ENCODE measurements around the gene PCDHGB7. TPM values are rescaled to one million over a fixed set of nuclear protein-coding genes. Genes with fewer than 3 reads are reported as not detected.
"Not testable (repeated sequence)": the region's sequence is repeated elsewhere in the genome, so short reads cannot be mapped to it uniquely, and the experiment has no call there.

The PCDHGB7 gene
- 14.2 TPM for total RNA-seq

DNA sequence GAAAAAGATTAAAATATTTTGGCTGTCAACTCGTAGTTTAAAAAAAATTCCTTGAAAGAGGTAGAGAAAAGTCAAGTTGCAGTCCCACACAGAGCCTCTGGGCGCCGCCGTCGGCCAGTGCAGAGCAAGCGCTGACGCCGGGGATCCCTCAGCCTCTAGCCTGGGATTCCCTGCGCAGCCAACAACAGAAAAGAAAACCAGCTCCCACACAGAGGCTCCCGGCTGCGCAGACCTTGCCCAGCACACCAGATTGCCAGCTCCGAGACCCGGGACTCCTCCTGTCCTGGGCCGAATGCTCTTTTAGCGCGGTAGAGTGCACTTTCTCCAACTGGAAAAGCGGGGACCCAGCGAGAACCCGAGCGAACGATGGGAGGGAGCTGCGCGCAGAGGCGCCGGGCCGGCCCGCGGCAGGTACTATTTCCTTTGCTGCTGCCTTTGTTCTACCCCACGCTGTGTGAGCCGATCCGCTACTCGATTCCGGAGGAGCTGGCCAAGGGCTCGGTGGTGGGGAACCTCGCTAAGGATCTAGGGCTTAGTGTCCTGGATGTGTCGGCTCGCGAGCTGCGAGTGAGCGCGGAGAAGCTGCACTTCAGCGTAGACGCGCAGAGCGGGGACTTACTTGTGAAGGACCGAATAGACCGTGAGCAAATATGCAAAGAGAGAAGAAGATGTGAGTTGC, at the start of gene PCDHGB7:
Gene PCDHGB7, plus strand, starts transcription at position 184 of the 679 bp plus-strand sequence. Its CDS starts 183 bp downstream, at position 367.
- not testable (repeated sequence) for H3K4me1 ChIP-seq, H3K27me3 ChIP-seq, H3K36me3 ChIP-seq
- TF ChIP-seq POLR2AphosphoS5 (IDR thresholded peaks at IDR 0.05; ENCODE audit: insufficient read depth in 1 of 2, low read depth in 1 of 2): peak in 1 of 2 donors; percentile 43
- TF ChIP-seq, protein P1, sequence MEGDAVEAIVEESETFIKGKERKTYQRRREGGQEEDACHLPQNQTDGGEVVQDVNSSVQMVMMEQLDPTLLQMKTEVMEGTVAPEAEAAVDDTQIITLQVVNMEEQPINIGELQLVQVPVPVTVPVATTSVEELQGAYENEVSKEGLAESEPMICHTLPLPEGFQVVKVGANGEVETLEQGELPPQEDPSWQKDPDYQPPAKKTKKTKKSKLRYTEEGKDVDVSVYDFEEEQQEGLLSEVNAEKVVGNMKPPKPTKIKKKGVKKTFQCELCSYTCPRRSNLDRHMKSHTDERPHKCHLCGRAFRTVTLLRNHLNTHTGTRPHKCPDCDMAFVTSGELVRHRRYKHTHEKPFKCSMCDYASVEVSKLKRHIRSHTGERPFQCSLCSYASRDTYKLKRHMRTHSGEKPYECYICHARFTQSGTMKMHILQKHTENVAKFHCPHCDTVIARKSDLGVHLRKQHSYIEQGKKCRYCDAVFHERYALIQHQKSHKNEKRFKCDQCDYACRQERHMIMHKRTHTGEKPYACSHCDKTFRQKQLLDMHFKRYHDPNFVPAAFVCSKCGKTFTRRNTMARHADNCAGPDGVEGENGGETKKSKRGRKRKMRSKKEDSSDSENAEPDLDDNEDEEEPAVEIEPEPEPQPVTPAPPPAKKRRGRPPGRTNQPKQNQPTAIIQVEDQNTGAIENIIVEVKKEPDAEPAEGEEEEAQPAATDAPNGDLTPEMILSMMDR (IDR thresholded peaks at IDR 0.05): peak in 2 of 3 experiments; percentile 32 to 41
- Histone ChIP-seq H3K9me3 (peaks cover 83% of the 10 kb centered on the region), H3K4me3 (peak within 1 kb of the TSS; percentile 26 to 37), H3K27ac (peak within 1 kb of the TSS; percentile 30)
- intact Hi-C loops (cut with DNase I): loop anchor here (10.0 kb wide), 2 partner anchors 107 to 147 kb away; no protein-coding TSS in a partner anchor
- DNase-seq (ENCODE audit: extremely low spot score in 2 of 2): peak in 1 of 2 donors; percentile 75

DNA sequence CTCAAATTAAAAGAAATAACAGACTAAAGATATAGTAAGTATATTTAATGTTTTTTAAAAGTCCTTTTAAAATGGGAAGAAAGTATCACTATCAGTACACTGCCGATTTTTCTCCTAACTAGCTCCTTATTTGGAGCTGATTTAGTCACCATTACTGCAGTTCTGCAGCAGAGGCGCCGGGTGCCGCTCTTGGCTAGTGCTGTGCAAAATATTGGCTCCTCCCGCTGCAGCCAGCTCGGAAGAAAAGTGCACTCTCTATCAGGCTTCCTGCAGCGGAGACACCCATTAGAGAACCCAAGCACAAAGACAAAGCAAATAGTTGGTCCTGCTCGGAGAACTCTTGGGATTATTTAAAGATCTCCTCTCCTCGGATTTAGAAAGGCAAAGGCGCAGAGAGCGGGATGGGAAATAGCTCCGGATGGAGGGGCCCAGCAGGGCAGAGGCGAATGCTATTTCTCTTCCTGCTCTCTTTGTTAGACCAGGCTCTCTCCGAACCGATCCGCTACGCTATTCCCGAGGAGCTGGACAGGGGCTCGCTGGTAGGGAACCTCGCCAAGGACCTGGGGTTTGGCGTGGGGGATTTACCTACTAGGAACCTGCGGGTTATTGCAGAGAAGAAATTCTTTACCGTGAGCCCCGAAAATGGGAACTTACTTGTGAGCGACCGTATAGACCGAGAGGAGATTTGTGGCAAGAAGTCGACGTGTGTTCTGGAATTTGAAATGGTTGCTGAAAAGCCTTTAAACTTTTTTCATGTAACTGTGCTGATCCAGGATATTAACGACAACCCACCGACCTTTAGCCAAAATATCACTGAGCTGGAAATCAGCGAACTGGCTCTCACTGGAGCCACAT, 47.3 kb upstream of the PCDHGB7 start, which contains the start of gene PCDHGB3:
Gene PCDHGB3, plus strand, starts transcription at position 249 of the 855 bp plus-strand sequence. Its CDS starts 153 bp downstream, at position 402.
- Histone ChIP-seq H3K36me3 (peaks cover 0 to 15% of the 10 kb centered on the region in 2 donors), H3K4me1 (no peaks in the 10 kb centered on the region), H3K27ac (no peak within 1 kb of the TSS), H3K27me3 (no peaks in the 10 kb centered on the region), H3K9me3 (peaks cover 87% of the 10 kb centered on the region), H3K4me3 (peak within 1 kb of the TSS; percentile 7 to 9)
- DNase-seq (ENCODE audit: extremely low spot score in 2 of 2): no peak
- intact Hi-C loops (cut with DNase I): no loop called here
- TF ChIP-seq, protein P1 (IDR thresholded peaks at IDR 0.05): no peak
- TF ChIP-seq POLR2A (IDR thresholded peaks at IDR 0.05) (no peak), POLR2AphosphoS5 (IDR thresholded peaks at IDR 0.05; ENCODE audit: insufficient read depth in 1 of 2, low read depth in 1 of 2) (no peak)

DNA sequence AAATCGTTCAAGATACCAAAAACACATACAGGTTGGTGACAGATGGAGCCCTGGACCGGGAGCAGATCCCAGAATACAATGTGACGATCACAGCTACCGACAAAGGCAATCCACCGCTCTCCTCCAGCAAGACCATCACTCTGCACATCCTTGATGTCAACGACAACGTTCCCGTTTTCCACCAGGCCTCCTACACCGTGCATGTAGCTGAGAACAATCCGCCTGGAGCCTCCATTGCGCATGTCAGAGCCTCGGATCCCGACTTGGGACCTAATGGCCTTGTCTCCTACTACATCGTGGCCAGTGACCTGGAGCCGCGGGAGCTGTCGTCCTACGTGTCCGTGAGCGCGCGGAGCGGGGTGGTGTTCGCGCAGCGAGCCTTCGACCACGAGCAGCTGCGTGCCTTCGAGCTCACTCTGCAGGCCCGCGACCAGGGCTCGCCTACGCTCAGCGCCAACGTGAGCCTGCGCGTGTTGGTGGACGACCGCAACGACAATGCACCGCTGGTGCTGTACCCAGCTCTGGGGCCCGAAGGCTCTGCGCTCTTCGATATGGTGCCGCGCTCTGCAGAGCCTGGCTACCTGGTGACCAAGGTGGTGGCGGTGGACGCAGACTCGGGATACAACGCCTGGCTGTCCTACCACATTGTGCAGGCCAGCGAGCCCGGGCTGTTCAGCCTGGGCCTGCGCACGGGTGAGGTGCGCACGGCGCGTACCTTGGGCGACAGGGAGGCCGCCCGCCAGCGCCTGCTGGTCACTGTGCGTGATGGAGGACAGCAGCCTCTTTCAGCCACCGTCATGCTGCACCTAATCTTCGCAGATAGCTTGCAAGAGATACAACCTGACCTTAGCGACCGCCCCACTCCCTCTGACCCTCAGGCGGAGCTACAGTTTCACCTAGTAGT, 45.7 kb upstream of the PCDHGB7 start:
- H3K27ac ChIP-seq: no peak overlapping the region
- H3K36me3 ChIP-seq: peaks cover 0 to 15% of the 10 kb centered on the region in 2 donors
- no peak overlapping the region for H3K4me3 ChIP-seq
- no peak for TF ChIP-seq POLR2AphosphoS5 (IDR thresholded peaks at IDR 0.05; ENCODE audit: insufficient read depth in 1 of 2, low read depth in 1 of 2)
- TF ChIP-seq, protein P1 (IDR thresholded peaks at IDR 0.05): no peak
- no peak for TF ChIP-seq POLR2A (IDR thresholded peaks at IDR 0.05)
- intact Hi-C loops (cut with DNase I): no loop called here
- H3K4me1 ChIP-seq: no peaks in the 10 kb centered on the region
- H3K9me3 ChIP-seq: peaks cover 83% of the 10 kb centered on the region
- no peak for DNase-seq (ENCODE audit: extremely low spot score in 2 of 2)
- H3K27me3 ChIP-seq: no peaks in the 10 kb centered on the region

DNA sequence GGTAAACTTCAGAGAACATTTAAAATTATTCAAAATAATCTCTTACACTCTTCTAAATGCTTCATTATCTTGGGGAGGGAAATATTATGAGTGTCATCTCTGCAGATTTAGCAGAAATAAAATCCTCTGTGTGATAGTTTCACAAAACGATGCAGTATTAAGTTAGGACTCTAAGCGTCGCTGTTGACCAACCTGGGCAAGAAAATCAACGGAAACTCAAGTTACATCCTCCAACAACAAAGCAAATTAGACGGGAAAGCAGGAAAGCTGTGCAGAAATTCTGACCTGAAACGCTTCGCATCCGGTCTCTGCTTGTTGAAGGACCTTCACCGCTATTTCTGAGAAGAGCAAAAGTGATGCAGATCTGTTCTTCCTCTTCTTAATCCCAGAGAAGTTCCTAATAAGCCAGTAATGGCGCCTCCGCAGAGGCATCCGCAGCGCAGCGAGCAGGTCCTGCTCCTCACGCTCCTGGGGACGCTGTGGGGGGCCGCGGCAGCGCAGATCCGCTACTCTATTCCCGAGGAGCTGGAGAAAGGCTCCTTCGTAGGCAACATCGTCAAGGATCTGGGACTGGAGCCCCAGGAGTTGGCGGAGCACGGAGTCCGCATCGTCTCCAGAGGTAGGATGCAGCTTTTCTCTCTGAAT, 43.7 kb upstream of the PCDHGB7 start, which contains the start of gene PCDHGA6:
Gene PCDHGA6, plus strand, starts transcription at position 219 of the 645 bp plus-strand sequence. Its CDS starts 193 bp downstream, at position 412.
- Histone ChIP-seq H3K4me1 (no peaks in the 10 kb centered on the region), H3K36me3 (peaks cover 0 to 15% of the 10 kb centered on the region in 2 donors), H3K4me3 (peak within 1 kb of the TSS; percentile 1 to 26), H3K9me3 (peaks cover 87% of the 10 kb centered on the region), H3K27ac (no peak within 1 kb of the TSS), H3K27me3 (no peaks in the 10 kb centered on the region)
- intact Hi-C loops (cut with DNase I): no loop called here
- no peak for DNase-seq (ENCODE audit: extremely low spot score in 2 of 2)
- TF ChIP-seq POLR2AphosphoS5 (IDR thresholded peaks at IDR 0.05; ENCODE audit: insufficient read depth in 1 of 2, low read depth in 1 of 2): peak in 1 of 2 donors; percentile 15
- TF ChIP-seq, protein P1 (IDR thresholded peaks at IDR 0.05): peak in 1 of 3 experiments; percentile 8
- no peak for TF ChIP-seq POLR2A (IDR thresholded peaks at IDR 0.05)

Measured in vagina (tissue), 2 donors.